ENCODE results near the gene ZBTB48. TPM values are rescaled to one million over a fixed set of nuclear protein-coding genes. Genes with fewer than 3 reads are reported as not detected.
"Not testable (repeated sequence)": the region's sequence is repeated elsewhere in the genome, so short reads cannot be mapped to it uniquely, and the experiment has no call there.

Gene ZBTB48
- total RNA-seq, 1 donor from 2014 or later: 20.7 TPM

DNA sequence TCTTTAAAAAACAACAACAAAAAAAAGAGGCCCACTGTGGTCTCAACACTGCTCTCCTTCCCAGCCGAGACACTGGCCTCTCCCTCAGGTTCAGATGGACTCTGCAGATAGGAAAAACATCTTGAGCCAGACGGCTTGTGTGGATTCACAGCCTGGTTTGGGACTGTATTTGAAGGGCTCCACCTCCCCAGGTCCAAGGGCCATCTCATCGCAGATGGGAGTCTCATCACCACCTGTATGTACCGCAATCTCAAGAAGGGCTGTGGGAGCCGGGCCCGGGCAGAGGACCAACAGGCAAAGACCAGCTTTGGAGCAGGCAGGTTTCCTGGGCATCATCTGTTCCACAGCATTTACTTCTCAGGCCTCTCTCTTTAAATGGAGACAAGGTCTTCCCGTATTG lies 10.3 kb downstream of the ZBTB48 start:
- no peak for DNase-seq (ENCODE audit: extremely low read depth, low read depth, low spot score)

DNA sequence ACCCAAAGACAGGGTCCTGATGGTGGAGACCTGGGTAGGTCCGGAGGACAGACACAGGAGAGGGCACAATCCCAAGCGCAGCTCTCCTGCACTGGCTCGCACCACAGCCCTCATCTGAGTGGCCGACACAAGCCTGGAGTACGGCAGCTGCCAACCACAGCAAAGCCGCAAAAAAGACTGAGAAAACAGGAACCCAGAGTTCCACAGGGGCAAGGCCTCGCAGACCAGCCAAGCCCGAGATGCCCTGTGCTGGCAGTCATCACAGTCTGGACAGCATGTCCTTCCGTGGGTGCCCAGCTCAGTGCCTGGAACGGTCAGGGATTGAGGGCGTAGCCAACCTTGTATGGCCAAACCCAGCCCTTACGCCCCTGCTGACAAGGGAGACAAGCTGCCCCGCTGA lies 11.4 kb downstream of the ZBTB48 start:
- DNase-seq (ENCODE audit: extremely low read depth, low read depth, low spot score): no peak

DNA sequence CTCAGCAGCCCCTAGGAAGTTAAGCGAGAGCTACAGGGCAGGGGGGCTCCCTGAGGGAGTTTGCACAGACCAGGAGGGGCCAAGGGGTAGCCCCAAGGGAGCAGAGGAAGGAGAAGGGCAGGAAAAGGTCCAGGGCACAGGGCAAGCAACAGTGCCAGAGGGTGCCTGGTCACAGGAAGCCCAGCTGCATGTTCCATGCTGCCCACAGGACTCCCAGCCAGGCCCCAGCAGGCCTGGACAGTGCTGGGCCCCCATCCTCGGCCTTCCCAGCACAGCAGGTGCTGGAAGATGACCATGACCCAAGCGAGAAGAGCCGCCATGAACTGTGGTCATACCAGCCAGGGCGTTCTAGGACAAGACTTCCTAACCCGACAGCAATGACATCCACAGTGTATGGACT lies 11.8 kb downstream of the ZBTB48 start:
- DNase-seq (ENCODE audit: extremely low read depth, low read depth, low spot score): no peak

DNA sequence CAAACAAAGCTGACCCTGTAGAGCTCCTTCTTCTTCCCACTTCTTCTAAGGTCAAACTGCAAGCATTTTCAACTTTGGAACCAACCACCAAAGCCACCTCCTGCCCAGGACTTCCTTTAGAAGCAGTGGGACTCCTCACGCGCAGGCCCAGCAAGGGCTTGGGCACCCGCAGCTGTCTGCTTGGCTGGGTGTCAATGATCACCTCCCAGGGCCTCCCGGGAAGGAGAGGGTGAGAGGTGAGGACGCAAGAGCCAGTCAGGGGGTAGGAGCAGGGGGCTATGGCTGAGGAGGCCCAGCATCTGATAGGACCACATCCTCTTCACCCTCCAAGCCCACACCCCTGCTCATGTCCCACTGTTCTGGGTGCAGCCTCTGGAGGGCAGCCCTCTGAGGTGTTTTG lies 12.6 kb downstream of the ZBTB48 start:
- DNase-seq (ENCODE audit: extremely low read depth, low read depth, low spot score): no peak

DNA sequence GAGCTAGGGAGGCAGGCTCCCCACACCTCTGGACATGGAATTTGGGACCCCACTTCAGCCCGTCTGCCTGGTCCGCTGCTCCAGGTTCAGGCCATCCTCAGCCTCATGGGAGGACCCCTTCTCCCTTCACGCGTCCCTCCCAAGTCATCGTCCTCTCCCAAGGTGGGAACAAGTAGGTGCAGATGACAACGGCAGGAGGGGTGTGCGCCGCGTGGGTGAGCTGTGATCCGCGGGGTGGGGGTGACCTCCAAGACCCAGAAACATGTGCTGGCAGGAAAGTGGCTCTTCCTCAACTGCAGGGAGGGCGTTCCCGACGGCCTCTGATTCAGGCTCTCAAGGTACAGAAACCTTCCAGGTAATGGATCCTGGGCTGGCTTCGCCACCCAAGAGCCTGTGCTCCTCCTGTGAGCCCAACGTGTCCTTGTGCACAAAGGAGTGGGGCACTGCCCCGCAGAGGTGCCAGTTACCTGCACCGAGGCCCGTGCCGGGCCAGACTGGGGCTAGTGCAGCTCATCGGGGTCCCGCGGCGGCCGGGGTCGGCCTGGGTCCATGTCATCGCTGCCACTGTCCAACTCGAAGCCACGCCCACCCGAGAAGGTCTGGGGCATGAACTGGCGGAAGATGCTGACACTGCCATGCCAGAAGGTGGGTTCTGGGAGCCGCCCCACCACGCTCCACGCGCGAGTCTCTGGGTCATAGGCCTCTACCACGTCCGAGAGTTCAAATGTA lies 13.2 kb downstream of the ZBTB48 start:
- DNase-seq (ENCODE audit: extremely low read depth, low read depth, low spot score): no peak

DNA sequence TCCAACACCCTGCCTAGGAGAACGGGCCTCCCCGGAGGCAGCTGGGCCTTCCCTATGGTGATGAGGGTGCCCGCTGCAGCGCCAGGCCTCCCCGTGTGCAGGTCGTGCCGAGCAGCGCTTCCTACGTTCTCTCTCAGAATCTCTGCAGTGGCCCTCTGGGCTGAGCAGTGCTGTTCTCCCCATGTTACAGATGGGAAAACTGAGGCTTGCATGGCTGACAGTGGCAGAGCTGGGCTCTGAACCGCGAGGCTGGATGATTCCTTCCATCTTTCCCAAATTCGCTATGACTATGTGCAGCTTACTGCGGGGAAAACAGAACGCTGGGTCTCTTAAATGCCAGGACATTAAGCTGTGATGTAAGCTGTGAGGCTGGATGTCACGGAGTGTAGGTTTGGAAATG lies 14.0 kb downstream of the ZBTB48 start:
- no peak for DNase-seq (ENCODE audit: extremely low read depth, low read depth, low spot score)

DNA sequence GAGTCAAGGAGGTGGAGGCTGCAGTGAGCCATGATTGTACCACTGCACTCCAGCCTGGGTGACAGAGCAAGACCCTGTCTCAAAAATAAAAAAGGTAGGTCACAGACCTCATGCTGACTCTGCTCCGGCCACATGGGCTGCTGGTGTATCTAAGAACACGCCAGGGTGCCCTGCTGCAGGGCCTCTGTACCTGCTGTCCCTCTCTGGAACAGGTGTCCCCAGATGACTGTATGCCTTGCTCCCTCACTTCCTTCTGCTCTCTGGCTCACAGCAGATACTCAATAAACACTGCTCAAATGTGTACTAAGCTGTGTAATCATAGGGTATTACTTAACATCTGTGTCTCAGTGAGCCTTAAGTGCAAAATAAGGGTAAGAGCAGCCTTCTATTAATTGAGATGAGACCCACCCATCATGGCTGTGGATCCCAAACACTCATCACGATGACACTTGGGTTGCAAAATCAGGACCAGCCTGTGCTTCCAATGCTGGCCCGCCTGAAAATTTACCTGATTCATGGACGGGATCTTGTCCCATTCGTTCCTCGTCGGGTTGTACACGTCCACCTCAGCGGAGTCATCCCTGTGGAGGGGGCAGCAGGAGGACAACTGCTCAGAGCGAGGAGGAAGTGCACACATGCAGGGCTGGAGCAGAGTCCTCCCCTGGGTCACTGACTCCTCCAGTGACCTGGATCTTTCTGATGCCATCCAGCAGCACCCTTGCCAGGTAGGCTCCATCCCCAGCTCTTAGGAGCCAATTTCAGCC lies 15.4 kb downstream of the ZBTB48 start:
- DNase-seq (ENCODE audit: extremely low read depth, low read depth, low spot score): no peak

DNA sequence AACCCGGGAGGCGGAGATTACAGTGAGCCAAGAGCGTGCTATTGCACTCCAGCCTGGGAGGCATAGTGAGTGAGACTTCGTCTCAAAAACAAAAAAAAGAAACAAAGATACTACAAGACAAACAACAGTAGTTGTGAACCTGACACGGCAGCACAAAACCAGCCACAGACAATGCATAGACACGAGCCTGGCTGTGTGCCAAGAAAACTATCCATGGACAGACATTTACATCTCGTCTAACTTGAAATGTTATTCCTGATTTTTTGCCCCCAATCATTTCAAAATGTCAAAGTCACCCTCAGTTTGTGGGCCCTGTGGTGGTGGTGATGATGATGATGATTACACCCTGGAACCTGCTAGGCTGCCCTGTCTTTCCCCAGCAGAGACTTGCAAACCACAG lies 16.6 kb downstream of the ZBTB48 start:
- DNase-seq (ENCODE audit: extremely low read depth, low read depth, low spot score): no peak

DNA sequence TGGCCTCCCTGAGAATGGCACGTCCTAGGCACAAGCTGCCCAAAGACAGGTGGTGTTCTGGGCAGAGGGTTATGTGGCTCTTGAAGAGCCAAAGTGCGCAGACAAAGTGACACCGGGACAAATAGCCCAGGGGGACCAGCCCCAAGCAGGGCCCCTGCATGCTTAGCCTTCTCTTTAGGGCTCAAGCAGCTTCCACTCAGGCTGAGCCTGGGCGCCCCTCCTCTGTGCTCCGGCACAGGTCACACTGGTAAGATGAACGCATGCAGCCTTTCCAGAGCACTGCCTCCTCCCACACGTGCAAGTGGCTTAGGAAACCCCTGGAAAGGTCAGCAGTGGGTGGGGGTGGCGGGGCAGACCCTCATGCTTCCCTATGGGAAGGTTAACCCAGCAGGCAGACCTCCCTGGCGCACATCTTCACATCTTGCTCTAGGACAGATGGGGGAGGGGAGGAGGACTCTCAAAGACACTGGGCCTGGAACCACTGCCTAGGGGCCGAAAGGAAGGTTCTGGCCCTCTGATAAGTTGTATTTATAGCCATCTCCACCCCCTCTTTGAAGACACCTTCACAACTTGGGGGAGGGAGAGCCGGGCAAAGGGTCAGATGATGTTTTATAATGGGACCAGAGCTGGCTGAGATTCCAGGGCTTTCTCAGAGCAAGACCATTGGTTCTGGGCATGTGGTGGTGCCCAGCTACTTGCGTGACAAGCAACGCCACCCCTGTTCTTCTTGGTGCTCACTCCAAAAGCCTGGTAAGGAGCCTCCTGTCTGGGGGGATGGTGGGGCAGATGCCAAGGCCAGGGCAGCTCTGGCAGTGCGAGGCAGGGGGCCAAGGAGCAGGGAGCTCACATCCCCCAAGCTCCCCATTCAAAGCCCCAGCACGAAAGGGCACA lies 17.3 kb downstream of the ZBTB48 start:
- DNase-seq (ENCODE audit: extremely low read depth, low read depth, low spot score): no peak

DNA sequence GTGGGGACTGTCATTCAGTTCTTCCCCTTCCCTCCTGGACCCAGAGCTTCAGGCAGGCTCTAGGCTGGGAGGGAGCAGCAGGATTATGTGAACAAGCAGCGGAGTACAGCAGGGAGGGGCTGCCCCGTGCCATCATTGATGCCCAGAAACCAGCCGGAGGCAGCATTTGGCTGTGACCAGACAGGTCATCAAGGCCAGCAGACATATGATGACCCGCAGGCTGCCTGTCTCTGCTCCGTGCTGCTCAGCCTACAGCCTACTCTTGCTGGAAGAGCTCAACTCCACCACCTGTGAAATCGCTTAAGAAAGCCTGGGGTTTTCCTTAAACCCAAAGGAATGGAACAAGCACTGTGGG lies 18.0 kb downstream of the ZBTB48 start:
- DNase-seq (ENCODE audit: extremely low read depth, low read depth, low spot score): no peak

DNA sequence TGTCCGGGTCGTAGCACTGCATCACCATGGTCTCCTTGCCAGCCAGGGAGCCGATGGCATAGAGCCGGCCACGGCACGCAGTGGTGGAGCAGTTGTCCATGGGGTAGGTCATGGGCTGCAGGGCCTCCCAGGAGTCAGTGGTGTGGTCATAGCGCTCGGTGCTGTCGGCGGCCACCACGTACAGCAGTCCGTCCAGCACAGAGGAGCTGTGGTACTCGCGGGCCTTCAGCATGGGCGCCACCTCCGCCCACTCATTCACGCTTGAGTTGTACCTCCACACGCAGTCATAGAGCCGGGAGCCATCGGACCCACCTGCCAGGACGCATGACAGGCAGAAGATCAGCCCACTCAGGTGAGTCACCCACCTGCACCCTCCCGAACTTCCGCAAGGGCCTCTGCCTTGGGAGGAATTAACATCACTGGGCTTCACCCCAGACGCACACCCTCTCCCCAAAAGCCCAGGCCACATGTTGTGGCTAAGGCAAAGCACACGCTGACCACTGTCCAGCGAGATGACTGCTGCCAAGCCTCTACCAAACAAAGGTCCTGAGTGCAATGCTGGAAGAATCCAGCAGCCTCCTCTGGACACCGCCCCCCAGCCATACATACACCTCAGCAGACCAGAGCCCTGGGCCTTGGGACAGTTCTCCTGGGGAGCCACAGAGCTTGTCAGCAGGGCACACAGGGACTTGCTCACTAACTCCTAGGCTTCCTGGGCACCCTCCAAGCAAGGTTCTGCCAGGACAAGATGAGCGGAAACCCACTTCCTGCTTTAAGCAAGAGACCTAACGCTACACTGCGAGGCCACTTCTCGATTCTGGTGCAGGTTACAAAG lies 19.6 kb downstream of the ZBTB48 start:
- no peak for DNase-seq (ENCODE audit: extremely low read depth, low read depth, low spot score)

DNA sequence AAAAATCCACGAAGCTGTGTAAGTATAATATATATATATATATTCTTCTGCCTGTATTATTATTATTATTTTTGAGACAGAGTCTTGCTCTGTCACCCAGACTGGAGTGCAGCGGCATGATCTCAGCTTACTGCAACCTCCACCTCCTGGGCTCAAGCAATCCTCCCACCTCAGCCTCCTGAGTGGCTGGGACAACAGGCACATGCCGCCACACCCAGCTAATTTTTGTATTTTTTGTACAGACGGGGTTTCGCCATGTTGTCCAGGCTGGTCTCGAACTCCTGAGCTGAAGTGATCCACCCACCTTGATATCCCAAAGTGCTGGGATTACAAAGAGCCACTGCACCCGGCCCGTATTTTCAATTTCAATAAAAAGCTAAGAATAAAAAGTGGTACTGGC lies 20.2 kb downstream of the ZBTB48 start:
- DNase-seq (ENCODE audit: extremely low read depth, low read depth, low spot score): not testable (repeated sequence)

DNA sequence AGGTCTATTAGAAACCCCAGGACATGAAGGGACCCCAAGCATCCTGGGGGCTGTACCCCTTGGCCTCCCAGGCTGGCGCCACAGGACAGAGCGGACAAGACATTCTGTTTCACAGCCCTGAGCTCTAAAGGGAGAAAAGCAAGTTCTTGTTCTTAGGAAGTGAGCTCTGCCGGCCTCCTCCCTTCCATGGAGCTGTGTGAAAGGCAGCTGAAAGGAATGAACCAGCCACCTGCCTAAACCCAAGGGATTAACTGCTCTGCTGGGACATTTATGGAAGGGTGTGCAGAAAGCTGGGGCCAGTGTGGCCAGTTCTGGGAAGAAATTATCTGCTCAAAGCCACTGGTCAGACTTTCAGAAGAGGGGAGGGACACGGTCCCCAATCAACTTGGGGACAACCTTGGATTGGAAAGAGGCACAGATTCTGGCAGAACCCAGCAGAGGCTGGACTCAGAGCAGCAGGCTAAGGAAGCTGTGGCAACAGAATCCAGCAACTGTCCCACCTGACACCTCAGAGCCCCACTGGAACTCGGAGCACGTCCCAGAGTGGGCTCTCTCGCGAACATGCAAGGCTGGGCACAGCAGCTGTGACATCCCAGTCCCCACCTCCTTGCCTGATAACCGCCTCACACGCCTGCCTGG lies 20.7 kb downstream of the ZBTB48 start:
- DNase-seq (ENCODE audit: extremely low read depth, low read depth, low spot score): no peak

DNA sequence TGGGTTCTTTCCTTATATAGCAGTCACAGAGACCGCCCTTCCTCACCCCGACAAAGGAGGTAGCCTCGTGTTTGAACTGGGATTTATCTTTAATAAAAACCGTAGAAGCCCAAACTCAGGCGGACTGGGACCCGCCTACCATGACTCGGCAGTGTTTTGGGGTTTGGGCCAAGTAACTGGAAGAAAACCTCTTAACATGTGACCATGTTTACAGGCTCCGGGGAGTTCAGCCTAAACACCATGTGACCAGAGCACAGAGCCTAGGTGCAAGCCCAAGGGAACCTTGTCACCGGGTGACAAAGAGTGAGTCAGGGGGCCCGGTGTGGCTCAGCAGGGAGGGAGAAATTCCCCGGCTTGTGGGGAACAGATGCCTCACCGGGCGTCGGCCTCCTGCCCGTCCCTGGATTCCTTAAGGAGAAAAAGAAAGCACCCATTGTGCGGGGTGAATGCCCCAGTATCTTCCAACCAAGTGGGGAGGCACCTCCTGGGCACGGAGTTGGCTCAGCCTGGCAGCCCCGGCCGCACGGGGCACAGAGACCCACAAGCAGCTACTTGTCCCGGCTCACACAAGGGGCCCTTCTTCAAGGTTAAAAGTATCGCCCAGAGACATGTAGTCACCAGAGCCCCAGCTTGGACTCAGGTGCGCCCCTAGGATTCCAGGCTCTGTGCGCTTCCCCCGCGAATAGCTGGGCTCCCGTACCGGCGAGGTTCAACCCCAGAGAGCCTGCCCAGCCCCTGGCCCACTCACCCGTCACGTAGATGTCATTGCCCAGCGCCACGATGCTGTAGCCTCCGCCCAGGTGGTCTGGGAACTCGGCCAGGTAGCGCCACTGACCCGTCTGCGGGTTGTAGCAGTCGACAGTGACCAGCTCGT lies 21.5 kb downstream of the ZBTB48 start:
- no peak for DNase-seq (ENCODE audit: extremely low read depth, low read depth, low spot score)

DNA sequence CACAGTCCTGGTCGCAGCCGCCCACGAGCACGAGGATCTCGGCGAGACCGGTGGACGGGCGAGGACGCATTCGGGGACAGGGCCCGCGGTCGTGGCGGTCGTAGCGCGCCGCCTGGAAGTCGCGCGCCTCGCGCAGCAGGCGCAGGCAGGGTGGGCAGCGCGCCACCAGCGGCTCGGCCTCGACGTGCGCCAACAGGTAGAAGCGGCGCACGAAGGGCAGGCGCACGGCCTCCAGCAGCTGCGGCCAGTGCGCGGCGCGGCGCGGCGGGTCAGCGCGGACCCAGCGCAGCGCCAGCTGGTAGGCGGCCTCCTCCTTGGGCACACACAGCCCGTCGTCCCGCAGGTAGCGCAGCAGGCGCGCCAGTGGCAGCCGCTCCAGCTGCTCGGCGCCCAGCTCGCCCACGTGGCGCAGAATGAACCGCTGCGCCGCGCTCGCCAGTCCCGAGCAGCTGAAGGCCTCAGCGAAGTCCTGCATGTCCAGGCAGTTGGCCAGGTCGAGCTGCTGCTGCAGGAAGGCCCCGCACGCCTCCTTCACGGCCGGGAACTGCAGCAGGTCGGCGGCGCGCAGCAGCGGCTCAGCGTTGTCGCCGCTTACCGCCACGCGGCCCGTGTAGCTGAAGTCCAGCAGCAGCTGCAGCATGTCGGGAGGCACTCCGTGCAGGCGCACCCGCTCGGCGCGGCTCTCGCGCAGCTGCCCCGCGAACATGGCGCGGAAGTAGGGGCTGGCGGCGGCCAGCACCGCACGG lies 22.3 kb downstream of the ZBTB48 start:
- DNase-seq (ENCODE audit: extremely low read depth, low read depth, low spot score): no peak

DNA sequence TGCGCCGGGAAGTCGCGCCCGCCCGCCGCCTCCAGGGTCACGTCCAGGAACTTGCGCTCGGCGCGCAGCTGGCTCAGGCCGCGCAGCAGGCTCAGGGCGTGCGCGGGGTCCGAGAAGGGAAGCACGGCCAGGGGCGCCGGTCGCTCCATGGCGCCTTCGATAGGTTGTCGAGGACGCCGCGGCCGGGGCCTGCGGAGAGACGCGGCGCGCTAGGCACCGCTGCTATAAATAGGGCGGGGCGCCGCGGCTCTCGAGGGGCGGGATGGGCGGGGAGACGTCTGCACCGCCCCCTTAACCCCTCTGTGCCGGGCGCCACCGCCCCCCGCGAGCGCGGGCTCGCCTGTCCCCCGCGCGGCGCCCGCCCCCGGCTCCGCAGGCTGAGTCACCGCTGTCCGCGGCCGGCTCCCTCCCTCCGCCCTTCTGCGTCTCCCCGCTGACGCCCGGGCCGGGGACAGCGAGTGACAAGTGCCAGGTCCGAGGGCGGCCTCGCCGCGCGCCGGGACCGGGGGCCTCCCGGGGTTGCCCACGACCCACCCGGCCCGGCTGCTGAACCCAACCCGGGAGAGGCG lies 23.0 kb downstream of the ZBTB48 start, which contains the start of gene KLHL21:
KLHL21 (minus strand) TSS at position 201 of the 569 bp plus-strand sequence; CDS start at position 149, 52 bp downstream.
- DNase-seq (ENCODE audit: extremely low read depth, low read depth, low spot score): no peak

DNA sequence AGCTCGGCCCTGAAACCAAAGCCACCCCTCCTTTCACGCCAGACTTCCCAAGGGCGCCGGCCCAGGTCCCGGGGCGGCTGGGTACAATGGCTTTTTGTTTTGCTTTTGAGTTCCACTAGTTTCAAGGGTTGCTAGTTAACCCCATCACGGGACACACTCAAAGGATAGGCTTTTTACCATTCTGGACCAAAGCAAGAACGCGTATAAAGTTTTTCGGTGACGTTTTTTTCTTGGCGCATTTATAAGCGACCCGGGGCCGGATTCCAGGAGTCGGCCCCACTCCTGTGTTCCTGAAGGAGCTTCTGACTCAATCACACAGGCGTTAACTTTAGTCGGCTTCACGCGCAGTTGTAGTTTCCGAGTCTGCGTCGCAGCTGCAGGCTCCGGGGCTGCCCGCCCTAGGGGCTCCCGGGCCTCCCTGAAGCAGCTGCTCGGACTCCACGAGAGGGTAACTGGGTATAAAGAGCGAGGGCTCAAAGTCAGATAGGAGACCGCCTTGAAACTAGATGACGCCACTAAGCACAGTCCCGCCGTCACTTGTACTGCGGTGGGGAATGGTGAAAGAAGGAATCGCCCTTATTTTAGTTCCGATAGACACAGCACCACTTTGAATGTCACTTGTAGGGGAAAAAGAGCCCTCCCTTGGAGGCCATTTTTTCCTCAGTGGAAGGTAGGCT lies 23.6 kb downstream of the ZBTB48 start:
- DNase-seq (ENCODE audit: extremely low read depth, low read depth, low spot score): no peak
